SK-N-SH (cell line): ENCODE results near the gene APELA. TPM values are rescaled to one million over a fixed set of nuclear protein-coding genes. Genes with fewer than 3 reads are reported as not detected.

Experiments used
- CTCF ChIA-PET: fragments of 300-600, 350-600 bp; formaldehyde crosslinking; extraction: SDS; loops from one replicate; lab custom pipeline; 2021; lab: Yijun Ruan, JAX
- POLR2A ChIA-PET: fragments of 350-600 bp; sonication (Branson Sonifier 250); formaldehyde crosslinking; extraction: SDS; loops from one replicate; lab custom pipeline; 2020; ENCODE audit warnings: antibody characterized with exemption, inconsistent platforms; lab: Yijun Ruan, JAX
- DNase-seq: peaks from one replicate; pipeline ENCODE4 v3.0.0; 2012
- H2AFZ ChIP-seq: fragments of 200-600 bp; sonication (generic); 2 replicates; pipeline ENCODE4 v1.8.1; 2016; ENCODE audit warnings: antibody characterized with exemption, mild to moderate bottlenecking, low read depth
- H3F3A ChIP-seq: fragments of 200-600 bp; sonication (generic); replicated peaks from 2 replicates; pipeline ENCODE3; 2016; ENCODE audit warnings: antibody characterized with exemption, mild to moderate bottlenecking; ENCODE audit not compliant: insufficient read depth
- H3K27ac ChIP-seq, 2 experiments: fragments of 200-500 bp in 1 of 2; fragments of 200-600 bp in 1 of 2; sonication (Bioruptor generic) in 1 of 2; sonication (generic), shearing (Covaris generic) in 1 of 2; 2 replicates each; pipeline versions ENCODE4 v1.5.1 to v1.6.1; 2014 to 2016; ENCODE audit warnings: low read depth in 2 of 2, inconsistent platforms in 1 of 2, low read length in 1 of 2, mild to moderate bottlenecking in 1 of 2, mixed read lengths in 1 of 2
- H3K27me3 ChIP-seq: fragments of 200-600 bp; sonication (generic), shearing (Covaris generic); 2 replicates; pipeline ENCODE4 v1.6.1; 2016; ENCODE audit warnings: mixed run types; ENCODE audit not compliant: insufficient read depth
- H3K36me3 ChIP-seq, 2 experiments: fragments of 200-500 bp in 1 of 2; fragments of 200-600 bp in 1 of 2; sonication (Bioruptor generic) in 1 of 2; sonication (generic) in 1 of 2; replicated peaks in 1 of 2; 2 replicates each; pipeline versions ENCODE3 to v1.5.1; 2014 to 2016; ENCODE audit warnings: low read length in 1 of 2, mild to moderate bottlenecking in 1 of 2; ENCODE audit not compliant: insufficient read depth in 2 of 2, control insufficient read depth in 1 of 2
- H3K4me1 ChIP-seq, 2 experiments: fragments of 200-500 bp in 1 of 2; fragments of 200-600 bp in 1 of 2; sonication (Bioruptor generic) in 1 of 2; sonication (generic), shearing (Covaris generic) in 1 of 2; 2 replicates each; pipeline versions ENCODE4 v1.5.1 to v1.6.1; 2014 to 2016; ENCODE audit warnings: low read depth in 1 of 2, low read length in 1 of 2, mixed run types in 1 of 2; ENCODE audit not compliant: insufficient read depth in 2 of 2, control insufficient read depth in 1 of 2
- H3K4me2 ChIP-seq: fragments of 200-600 bp; sonication (generic), shearing (Covaris generic); 2 replicates; pipeline ENCODE4 v1.6.1; 2017; ENCODE audit warnings: mixed run types
- H3K4me3 ChIP-seq, 2 experiments: fragments of 200-500 bp in 1 of 2; fragments of 200-600 bp in 1 of 2; sonication (Bioruptor generic) in 1 of 2; sonication (generic), shearing (Covaris generic) in 1 of 2; 2 replicates each; pipeline versions ENCODE4 v1.5.1 to v1.8.1; 2014 to 2016; ENCODE audit warnings: low read depth in 2 of 2, inconsistent platforms in 1 of 2, low read length in 1 of 2, mild to moderate bottlenecking in 1 of 2, mixed read lengths in 1 of 2, moderate library complexity in 1 of 2
- H3K79me2 ChIP-seq: fragments of 200-600 bp; sonication (generic); 2 replicates; pipeline ENCODE4 v1.8.1; 2017; ENCODE audit warnings: mild to moderate bottlenecking; ENCODE audit not compliant: insufficient read depth
- H3K9ac ChIP-seq: fragments of 200-600 bp; sonication (generic); 2 replicates; pipeline ENCODE4 v1.6.1; 2017; ENCODE audit warnings: mixed run types
- H3K9me2 ChIP-seq: fragments of 200-600 bp; sonication (generic); 2 replicates; pipeline ENCODE4 v1.6.1; 2017; ENCODE audit warnings: mixed run types
- H3K9me3 ChIP-seq: fragments of 200-600 bp; sonication (generic); 2 replicates; pipeline ENCODE4 v1.6.1; 2017; ENCODE audit warnings: mixed run types, mild to moderate bottlenecking, moderate library complexity
- H4K20me1 ChIP-seq: fragments of 200-600 bp; sonication (generic); 2 replicates; pipeline ENCODE4 v1.6.1; 2017; ENCODE audit warnings: mild to moderate bottlenecking, mixed run types; ENCODE audit not compliant: insufficient read depth
- FOSL2 ChIP-seq: IDR thresholded peaks from 2 replicates; pipeline ENCODE4 v1.4.0; 2012; ENCODE audit warnings: low read depth, mild to moderate bottlenecking, moderate library complexity, borderline replicate concordance
- FOXJ3 ChIP-seq: sonication (generic); formaldehyde crosslinking; IDR thresholded peaks from 2 replicates; pipeline ENCODE4 v1.5.1; 2020; ENCODE audit warnings: mild to moderate bottlenecking, missing genetic modification reagents
- FOXM1 ChIP-seq: IDR thresholded peaks from 2 replicates; pipeline ENCODE4 v1.4.0; 2012; ENCODE audit warnings: low read depth, mild to moderate bottlenecking
- GABPA ChIP-seq: IDR thresholded peaks from 2 replicates; pipeline ENCODE4 v1.4.0; 2012; ENCODE audit warnings: low read depth, mild to moderate bottlenecking
- JUND ChIP-seq: IDR thresholded peaks from 2 replicates; pipeline ENCODE4 v1.4.0; 2012
- MEF2A ChIP-seq: IDR thresholded peaks from 2 replicates; pipeline ENCODE4 v1.4.0; 2012; ENCODE audit warnings: low read depth, borderline replicate concordance
- NFIC ChIP-seq: IDR thresholded peaks from 2 replicates; pipeline ENCODE4 v1.4.0; 2012; ENCODE audit warnings: borderline replicate concordance
- NRF1 ChIP-seq: IDR thresholded peaks from 2 replicates; pipeline ENCODE4 v1.6.1; 2012; ENCODE audit warnings: low read depth, mild to moderate bottlenecking, low read length
- POLR2AphosphoS5 ChIP-seq: IDR thresholded peaks from 2 replicates; pipeline ENCODE4 v1.6.1; 2012; ENCODE audit warnings: low read depth, low read length
- RXRA ChIP-seq: IDR thresholded peaks from 2 replicates; pipeline ENCODE4 v1.4.0; 2012; ENCODE audit warnings: low read depth, mild to moderate bottlenecking, borderline replicate concordance
- TAF1 ChIP-seq: IDR thresholded peaks from 2 replicates; pipeline ENCODE4 v1.6.1; 2012; ENCODE audit warnings: low read depth, mild to moderate bottlenecking, low read length, moderate library complexity, borderline replicate concordance
- TEAD4 ChIP-seq: IDR thresholded peaks from 2 replicates; pipeline ENCODE4 v1.4.0; 2012; ENCODE audit warnings: mild to moderate bottlenecking, borderline replicate concordance; ENCODE audit not compliant: insufficient read depth
- WGBS: methylation state at CpG from one replicate; pipeline ENCODE4 v1.1.6; 2017; ENCODE audit warnings: low lambda C conversion rate; 5-methylcytosine and 5-hydroxymethylcytosine counted together
- polyA plus RNA-seq, 3 experiments: library from polyadenylated mRNA; depleted of rRNA; stranded (reverse); fragments of >200 nt; gene quantifications; 2 replicates each; pipeline ENCODE4 v1.2.3, GENCODE V29; 2012
- TF ChIP-seq, protein P1 (sequence below): IDR thresholded peaks from 2 replicates; pipeline ENCODE4 v1.4.0; 2012; ENCODE audit warnings: low read depth, borderline replicate concordance
- TF ChIP-seq, protein P2 (sequence below): fragments of 150-350 bp; IDR thresholded peaks from 2 replicates; pipeline ENCODE4 v1.6.1; 2017; ENCODE audit warnings: antibody characterized with exemption, low read length, low read depth, borderline replicate concordance
- TF ChIP-seq, protein P3 (sequence below): IDR thresholded peaks from 2 replicates; pipeline ENCODE4 v1.6.1; 2012; ENCODE audit warnings: mild to moderate bottlenecking, low read depth, low read length, moderate library complexity
- TF ChIP-seq, protein P4 (sequence below): IDR thresholded peaks from 2 replicates; pipeline ENCODE4; 2012

The APELA gene
- polyA plus RNA-seq, 1 of the 3 experiments (the other 2 are of a cell fraction), result not detected

DNA sequence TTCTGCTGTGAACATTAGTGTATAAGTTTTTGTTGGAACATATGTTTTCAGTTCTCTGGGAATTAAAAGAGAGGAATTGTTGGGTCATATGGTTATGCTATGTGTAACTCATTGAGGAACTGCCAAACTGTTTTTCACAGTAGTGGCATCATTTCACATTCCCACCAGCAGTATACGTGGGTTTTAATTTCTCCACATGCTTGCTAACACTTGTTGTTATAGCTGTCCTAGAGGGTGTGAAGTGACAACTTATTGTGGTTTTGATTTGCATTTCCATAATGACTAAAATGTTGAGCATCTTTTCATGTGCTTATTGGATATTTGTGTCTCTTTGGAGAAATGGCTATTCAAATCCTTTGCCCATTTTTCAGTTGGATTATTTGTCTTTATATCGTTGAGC is 13.7 kb downstream of the APELA start:
- ChIA-PET CTCF (no interaction called here), POLR2A (no interaction called here)
- no peaks in the 10 kb centered on the region for H3F3A ChIP-seq
- no peak overlapping the region for H3K4me3 ChIP-seq
- TF ChIP-seq FOXM1 (no peak), FOXJ3 (CRISPR knock-in tag) (no peak), TEAD4 (no peak), JUND (no peak), NFIC (no peak), RXRA (no peak), MEF2A (no peak), NRF1 (no peak), POLR2AphosphoS5 (no peak), GABPA (no peak), TAF1 (no peak), FOSL2 (no peak)
- TF ChIP-seq, protein P1, sequence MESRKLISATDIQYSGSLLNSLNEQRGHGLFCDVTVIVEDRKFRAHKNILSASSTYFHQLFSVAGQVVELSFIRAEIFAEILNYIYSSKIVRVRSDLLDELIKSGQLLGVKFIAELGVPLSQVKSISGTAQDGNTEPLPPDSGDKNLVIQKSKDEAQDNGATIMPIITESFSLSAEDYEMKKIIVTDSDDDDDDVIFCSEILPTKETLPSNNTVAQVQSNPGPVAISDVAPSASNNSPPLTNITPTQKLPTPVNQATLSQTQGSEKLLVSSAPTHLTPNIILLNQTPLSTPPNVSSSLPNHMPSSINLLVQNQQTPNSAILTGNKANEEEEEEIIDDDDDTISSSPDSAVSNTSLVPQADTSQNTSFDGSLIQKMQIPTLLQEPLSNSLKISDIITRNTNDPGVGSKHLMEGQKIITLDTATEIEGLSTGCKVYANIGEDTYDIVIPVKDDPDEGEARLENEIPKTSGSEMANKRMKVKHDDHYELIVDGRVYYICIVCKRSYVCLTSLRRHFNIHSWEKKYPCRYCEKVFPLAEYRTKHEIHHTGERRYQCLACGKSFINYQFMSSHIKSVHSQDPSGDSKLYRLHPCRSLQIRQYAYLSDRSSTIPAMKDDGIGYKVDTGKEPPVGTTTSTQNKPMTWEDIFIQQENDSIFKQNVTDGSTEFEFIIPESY, result no peak
- TF ChIP-seq, protein P2, sequence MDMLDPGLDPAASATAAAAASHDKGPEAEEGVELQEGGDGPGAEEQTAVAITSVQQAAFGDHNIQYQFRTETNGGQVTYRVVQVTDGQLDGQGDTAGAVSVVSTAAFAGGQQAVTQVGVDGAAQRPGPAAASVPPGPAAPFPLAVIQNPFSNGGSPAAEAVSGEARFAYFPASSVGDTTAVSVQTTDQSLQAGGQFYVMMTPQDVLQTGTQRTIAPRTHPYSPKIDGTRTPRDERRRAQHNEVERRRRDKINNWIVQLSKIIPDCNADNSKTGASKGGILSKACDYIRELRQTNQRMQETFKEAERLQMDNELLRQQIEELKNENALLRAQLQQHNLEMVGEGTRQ, result no peak
- TF ChIP-seq, protein P3, sequence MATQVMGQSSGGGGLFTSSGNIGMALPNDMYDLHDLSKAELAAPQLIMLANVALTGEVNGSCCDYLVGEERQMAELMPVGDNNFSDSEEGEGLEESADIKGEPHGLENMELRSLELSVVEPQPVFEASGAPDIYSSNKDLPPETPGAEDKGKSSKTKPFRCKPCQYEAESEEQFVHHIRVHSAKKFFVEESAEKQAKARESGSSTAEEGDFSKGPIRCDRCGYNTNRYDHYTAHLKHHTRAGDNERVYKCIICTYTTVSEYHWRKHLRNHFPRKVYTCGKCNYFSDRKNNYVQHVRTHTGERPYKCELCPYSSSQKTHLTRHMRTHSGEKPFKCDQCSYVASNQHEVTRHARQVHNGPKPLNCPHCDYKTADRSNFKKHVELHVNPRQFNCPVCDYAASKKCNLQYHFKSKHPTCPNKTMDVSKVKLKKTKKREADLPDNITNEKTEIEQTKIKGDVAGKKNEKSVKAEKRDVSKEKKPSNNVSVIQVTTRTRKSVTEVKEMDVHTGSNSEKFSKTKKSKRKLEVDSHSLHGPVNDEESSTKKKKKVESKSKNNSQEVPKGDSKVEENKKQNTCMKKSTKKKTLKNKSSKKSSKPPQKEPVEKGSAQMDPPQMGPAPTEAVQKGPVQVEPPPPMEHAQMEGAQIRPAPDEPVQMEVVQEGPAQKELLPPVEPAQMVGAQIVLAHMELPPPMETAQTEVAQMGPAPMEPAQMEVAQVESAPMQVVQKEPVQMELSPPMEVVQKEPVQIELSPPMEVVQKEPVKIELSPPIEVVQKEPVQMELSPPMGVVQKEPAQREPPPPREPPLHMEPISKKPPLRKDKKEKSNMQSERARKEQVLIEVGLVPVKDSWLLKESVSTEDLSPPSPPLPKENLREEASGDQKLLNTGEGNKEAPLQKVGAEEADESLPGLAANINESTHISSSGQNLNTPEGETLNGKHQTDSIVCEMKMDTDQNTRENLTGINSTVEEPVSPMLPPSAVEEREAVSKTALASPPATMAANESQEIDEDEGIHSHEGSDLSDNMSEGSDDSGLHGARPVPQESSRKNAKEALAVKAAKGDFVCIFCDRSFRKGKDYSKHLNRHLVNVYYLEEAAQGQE, result no peak
- TF ChIP-seq, protein P4, sequence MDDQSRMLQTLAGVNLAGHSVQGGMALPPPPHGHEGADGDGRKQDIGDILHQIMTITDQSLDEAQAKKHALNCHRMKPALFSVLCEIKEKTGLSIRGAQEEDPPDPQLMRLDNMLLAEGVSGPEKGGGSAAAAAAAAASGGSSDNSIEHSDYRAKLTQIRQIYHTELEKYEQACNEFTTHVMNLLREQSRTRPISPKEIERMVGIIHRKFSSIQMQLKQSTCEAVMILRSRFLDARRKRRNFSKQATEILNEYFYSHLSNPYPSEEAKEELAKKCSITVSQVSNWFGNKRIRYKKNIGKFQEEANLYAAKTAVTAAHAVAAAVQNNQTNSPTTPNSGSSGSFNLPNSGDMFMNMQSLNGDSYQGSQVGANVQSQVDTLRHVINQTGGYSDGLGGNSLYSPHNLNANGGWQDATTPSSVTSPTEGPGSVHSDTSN, result no peak
- H3K9me3 ChIP-seq, result no peaks in the 10 kb centered on the region
- 0% methylated on average over 2 of the region's 2 CpGs for WGBS
- H2AFZ ChIP-seq, result no peak overlapping the region
- no peaks in the 10 kb centered on the region for H3K9me2 ChIP-seq
- H3K27me3 ChIP-seq, result no peaks in the 10 kb centered on the region; the same call in 1 of the 2 replicates
- no peak for DNase-seq
- H3K9ac ChIP-seq, result no peak overlapping the region
- H3K36me3 ChIP-seq, result no peaks in the 10 kb centered on the region
- no peaks in the 10 kb centered on the region for H3K79me2 ChIP-seq
- H3K27ac ChIP-seq, result no peak overlapping the region
- no peak overlapping the region for H3K4me2 ChIP-seq
- no peaks in the 10 kb centered on the region for H3K4me1 ChIP-seq
- no peaks in the 10 kb centered on the region for H4K20me1 ChIP-seq
